SK-N-SH (cell line): Measurements from ENCODE around the gene RET. TPM values are rescaled to one million over a fixed set of nuclear protein-coding genes. Genes with fewer than 3 reads are reported as not detected.

Experiments
- CTCF ChIA-PET: fragments of 300-600, 350-600 bp; formaldehyde crosslinking; extraction: SDS; loops from one replicate; lab custom pipeline; 2021; lab: Yijun Ruan, JAX
- POLR2A ChIA-PET: fragments of 350-600 bp; sonication (Branson Sonifier 250); formaldehyde crosslinking; extraction: SDS; loops from one replicate; lab custom pipeline; 2020; ENCODE audit warnings: antibody characterized with exemption, inconsistent platforms; lab: Yijun Ruan, JAX
- DNase-seq: peaks from one replicate; pipeline ENCODE4 v3.0.0; 2012
- H2AFZ ChIP-seq: fragments of 200-600 bp; sonication (generic); 2 replicates; pipeline ENCODE4 v1.8.1; 2016; ENCODE audit warnings: antibody characterized with exemption, mild to moderate bottlenecking, low read depth
- H3F3A ChIP-seq: fragments of 200-600 bp; sonication (generic); replicated peaks from 2 replicates; pipeline ENCODE3; 2016; ENCODE audit warnings: antibody characterized with exemption, mild to moderate bottlenecking; ENCODE audit not compliant: insufficient read depth
- H3K27ac ChIP-seq, 2 experiments: fragments of 200-500 bp in 1 of 2; fragments of 200-600 bp in 1 of 2; sonication (Bioruptor generic) in 1 of 2; sonication (generic), shearing (Covaris generic) in 1 of 2; 2 replicates each; pipeline versions ENCODE4 v1.5.1 to v1.6.1; 2014 to 2016; ENCODE audit warnings: low read depth in 2 of 2, inconsistent platforms in 1 of 2, low read length in 1 of 2, mild to moderate bottlenecking in 1 of 2, mixed read lengths in 1 of 2
- H3K27me3 ChIP-seq: fragments of 200-600 bp; sonication (generic), shearing (Covaris generic); 2 replicates; pipeline ENCODE4 v1.6.1; 2016; ENCODE audit warnings: mixed run types; ENCODE audit not compliant: insufficient read depth
- H3K36me3 ChIP-seq, 2 experiments: fragments of 200-500 bp in 1 of 2; fragments of 200-600 bp in 1 of 2; sonication (Bioruptor generic) in 1 of 2; sonication (generic) in 1 of 2; replicated peaks in 1 of 2; 2 replicates each; pipeline versions ENCODE3 to v1.5.1; 2014 to 2016; ENCODE audit warnings: low read length in 1 of 2, mild to moderate bottlenecking in 1 of 2; ENCODE audit not compliant: insufficient read depth in 2 of 2, control insufficient read depth in 1 of 2
- H3K4me1 ChIP-seq, 2 experiments: fragments of 200-500 bp in 1 of 2; fragments of 200-600 bp in 1 of 2; sonication (Bioruptor generic) in 1 of 2; sonication (generic), shearing (Covaris generic) in 1 of 2; 2 replicates each; pipeline versions ENCODE4 v1.5.1 to v1.6.1; 2014 to 2016; ENCODE audit warnings: low read depth in 1 of 2, low read length in 1 of 2, mixed run types in 1 of 2; ENCODE audit not compliant: insufficient read depth in 2 of 2, control insufficient read depth in 1 of 2
- H3K4me2 ChIP-seq: fragments of 200-600 bp; sonication (generic), shearing (Covaris generic); 2 replicates; pipeline ENCODE4 v1.6.1; 2017; ENCODE audit warnings: mixed run types
- H3K4me3 ChIP-seq, 2 experiments: fragments of 200-500 bp in 1 of 2; fragments of 200-600 bp in 1 of 2; sonication (Bioruptor generic) in 1 of 2; sonication (generic), shearing (Covaris generic) in 1 of 2; 2 replicates each; pipeline versions ENCODE4 v1.5.1 to v1.8.1; 2014 to 2016; ENCODE audit warnings: low read depth in 2 of 2, inconsistent platforms in 1 of 2, low read length in 1 of 2, mild to moderate bottlenecking in 1 of 2, mixed read lengths in 1 of 2, moderate library complexity in 1 of 2
- H3K79me2 ChIP-seq: fragments of 200-600 bp; sonication (generic); 2 replicates; pipeline ENCODE4 v1.8.1; 2017; ENCODE audit warnings: mild to moderate bottlenecking; ENCODE audit not compliant: insufficient read depth
- H3K9ac ChIP-seq: fragments of 200-600 bp; sonication (generic); 2 replicates; pipeline ENCODE4 v1.6.1; 2017; ENCODE audit warnings: mixed run types
- H3K9me2 ChIP-seq: fragments of 200-600 bp; sonication (generic); 2 replicates; pipeline ENCODE4 v1.6.1; 2017; ENCODE audit warnings: mixed run types
- H3K9me3 ChIP-seq: fragments of 200-600 bp; sonication (generic); 2 replicates; pipeline ENCODE4 v1.6.1; 2017; ENCODE audit warnings: mixed run types, mild to moderate bottlenecking, moderate library complexity
- H4K20me1 ChIP-seq: fragments of 200-600 bp; sonication (generic); 2 replicates; pipeline ENCODE4 v1.6.1; 2017; ENCODE audit warnings: mild to moderate bottlenecking, mixed run types; ENCODE audit not compliant: insufficient read depth
- CHD2 ChIP-seq: fragments of 150-350 bp; IDR thresholded peaks from 2 replicates; pipeline ENCODE4 v1.6.1; 2018; ENCODE audit warnings: low read length; ENCODE audit not compliant: partially characterized antibody
- CTCF ChIP-seq: fragments of 200-600 bp; sonication (generic); IDR thresholded peaks from 2 replicates; pipeline ENCODE4 v1.6.1; 2017; ENCODE audit warnings: antibody characterized with exemption, mild to moderate bottlenecking, moderate library complexity
- FOXJ3 ChIP-seq: sonication (generic); formaldehyde crosslinking; IDR thresholded peaks from 2 replicates; pipeline ENCODE4 v1.5.1; 2020; ENCODE audit warnings: mild to moderate bottlenecking, missing genetic modification reagents
- FOXM1 ChIP-seq: IDR thresholded peaks from 2 replicates; pipeline ENCODE4 v1.4.0; 2012; ENCODE audit warnings: low read depth, mild to moderate bottlenecking
- POLR2AphosphoS5 ChIP-seq: IDR thresholded peaks from 2 replicates; pipeline ENCODE4 v1.6.1; 2012; ENCODE audit warnings: low read depth, low read length
- REST ChIP-seq: IDR thresholded peaks from 2 replicates; pipeline ENCODE4 v1.6.1; 2012; ENCODE audit warnings: mild to moderate bottlenecking, low read depth, low read length, moderate library complexity
- TCF12 ChIP-seq: IDR thresholded peaks from 2 replicates; pipeline ENCODE4 v1.4.0; 2012
- USF1 ChIP-seq: IDR thresholded peaks from 2 replicates; pipeline ENCODE4 v1.4.0; 2012; ENCODE audit warnings: low read depth, borderline replicate concordance
- YY1 ChIP-seq: IDR thresholded peaks from 2 replicates; pipeline ENCODE4 v1.4.0; 2012; ENCODE audit warnings: low read depth, mild to moderate bottlenecking
- WGBS: methylation state at CpG from one replicate; pipeline ENCODE4 v1.1.6; 2017; ENCODE audit warnings: low lambda C conversion rate; 5-methylcytosine and 5-hydroxymethylcytosine counted together
- polyA plus RNA-seq, 3 experiments: library from polyadenylated mRNA; depleted of rRNA; stranded (reverse); fragments of >200 nt; gene quantifications; 2 replicates each; pipeline ENCODE4 v1.2.3, GENCODE V29; 2012
- TF ChIP-seq, protein P1 (sequence below): fragments of 150-350 bp; IDR thresholded peaks from 2 replicates; pipeline ENCODE4 v1.6.1; 2017; ENCODE audit warnings: antibody characterized with exemption, low read length, low read depth, borderline replicate concordance

The RET gene
- polyA plus RNA-seq, 1 of the 3 experiments (the other 2 are of a cell fraction): 3.2 TPM

DNA sequence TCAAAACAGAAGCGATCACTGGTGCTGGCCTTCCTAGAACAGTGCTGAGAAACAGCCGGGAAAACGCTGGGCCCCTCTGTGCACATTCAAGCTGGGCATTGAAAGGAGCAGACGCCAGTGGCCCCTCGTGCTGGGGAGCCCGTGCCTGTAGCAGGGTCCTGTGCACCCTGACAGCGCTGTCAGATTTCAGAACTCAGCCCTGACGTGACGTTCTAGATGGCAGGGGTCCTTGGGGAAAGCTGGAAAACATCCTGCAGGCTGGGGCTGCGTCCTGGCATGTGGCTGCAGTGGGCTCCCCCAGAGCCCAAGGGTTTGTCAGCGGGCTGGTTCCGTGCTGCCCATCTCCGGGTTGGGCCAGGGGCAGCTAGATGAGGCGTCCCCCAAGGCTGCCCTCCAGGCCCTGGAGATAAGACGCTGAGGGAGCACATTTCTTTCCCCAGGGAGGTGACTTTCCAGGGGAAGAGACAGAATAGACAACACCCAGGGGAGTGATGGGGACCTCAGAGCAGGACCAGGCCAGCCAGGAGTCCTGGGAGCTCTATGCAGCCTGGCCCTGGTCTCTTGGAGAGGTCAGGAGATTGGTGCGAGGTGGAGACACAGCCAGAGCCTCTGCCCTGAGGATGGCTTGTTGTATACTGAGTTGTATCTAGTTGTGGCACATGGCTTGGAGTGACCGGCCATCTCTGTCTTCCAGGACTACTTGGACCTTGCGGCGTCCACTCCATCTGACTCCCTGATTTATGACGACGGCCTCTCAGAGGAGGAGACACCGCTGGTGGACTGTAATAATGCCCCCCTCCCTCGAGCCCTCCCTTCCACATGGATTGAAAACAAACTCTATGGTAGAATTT, 49.2 kb downstream of the RET start:
- Histone ChIP-seq H3K79me2 (no peaks in the 10 kb centered on the region), H4K20me1 (no peaks in the 10 kb centered on the region), H3K9ac (no peak overlapping the region), H2AFZ (no peak overlapping the region), H3K9me3 (no peaks in the 10 kb centered on the region), H3K9me2 (no peaks in the 10 kb centered on the region), H3K27me3 (no peaks in the 10 kb centered on the region), H3K4me1 (peaks cover 4 to 31% of the 10 kb centered on the region in 2 experiments; a peak in 3 of 4 replicates), H3K4me2 (no peak overlapping the region), H3K36me3 (peaks cover 0 to 18% of the 10 kb centered on the region in 2 experiments), H3F3A (no peaks in the 10 kb centered on the region), H3K4me3 (no peak overlapping the region), H3K27ac (no peak overlapping the region; a peak in 1 of 4 replicates)
- no peak for DNase-seq
- WGBS: 88% methylated on average over 13 of the region's 23 CpGs
- ChIA-PET CTCF (interaction anchor here (0.6 to 1.6 kb wide), 2 partner anchors 8 to 22 kb away, joined by 3 to 4 read pairs; no protein-coding TSS in a partner anchor), POLR2A (no interaction called here)
- no peak for TF ChIP-seq CHD2
- TF ChIP-seq, protein P1, sequence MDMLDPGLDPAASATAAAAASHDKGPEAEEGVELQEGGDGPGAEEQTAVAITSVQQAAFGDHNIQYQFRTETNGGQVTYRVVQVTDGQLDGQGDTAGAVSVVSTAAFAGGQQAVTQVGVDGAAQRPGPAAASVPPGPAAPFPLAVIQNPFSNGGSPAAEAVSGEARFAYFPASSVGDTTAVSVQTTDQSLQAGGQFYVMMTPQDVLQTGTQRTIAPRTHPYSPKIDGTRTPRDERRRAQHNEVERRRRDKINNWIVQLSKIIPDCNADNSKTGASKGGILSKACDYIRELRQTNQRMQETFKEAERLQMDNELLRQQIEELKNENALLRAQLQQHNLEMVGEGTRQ: no peak
- TF ChIP-seq REST: no peak
- no peak for TF ChIP-seq CTCF
- no peak for TF ChIP-seq USF1
- TF ChIP-seq YY1: no peak
- no peak for TF ChIP-seq FOXM1
- no peak for TF ChIP-seq TCF12
- TF ChIP-seq POLR2AphosphoS5: no peak
- TF ChIP-seq FOXJ3: no peak
